G401.6 (cell line): ENCODE measurements around the gene ZDHHC19.
"Not testable (repeated sequence)": the region's sequence is repeated elsewhere in the genome, so short reads cannot be mapped to it uniquely, and the experiment has no call there.

ENCODE experiments used
- FAIRE-seq: peaks from 2 replicates; lab custom pipeline; 2012; peaks lifted over from hg19 to GRCh38; lab: Jason Lieb, UNC

ZDHHC19 gene

DNA sequence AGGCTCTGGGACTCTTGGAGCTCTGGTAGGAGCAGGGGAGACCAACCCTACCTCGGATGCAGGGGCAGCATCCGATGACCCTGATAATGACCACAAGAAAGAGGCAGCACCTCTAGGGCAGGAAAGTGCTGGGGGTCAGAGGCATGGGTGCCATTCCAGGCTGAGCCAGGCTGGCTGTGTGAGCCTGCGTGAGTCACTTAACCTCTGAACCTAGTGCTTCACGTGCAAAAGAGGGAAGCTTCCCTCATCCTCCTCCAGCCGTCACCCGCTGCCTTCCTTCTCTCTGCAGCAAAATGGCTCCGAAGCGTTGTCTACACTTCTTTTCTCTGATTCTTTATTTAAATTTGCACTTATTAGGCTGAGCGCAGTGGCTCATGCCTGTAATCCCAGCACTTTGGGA, 35.5 kb downstream of the ZDHHC19 start:
- FAIRE-seq, result no peak

DNA sequence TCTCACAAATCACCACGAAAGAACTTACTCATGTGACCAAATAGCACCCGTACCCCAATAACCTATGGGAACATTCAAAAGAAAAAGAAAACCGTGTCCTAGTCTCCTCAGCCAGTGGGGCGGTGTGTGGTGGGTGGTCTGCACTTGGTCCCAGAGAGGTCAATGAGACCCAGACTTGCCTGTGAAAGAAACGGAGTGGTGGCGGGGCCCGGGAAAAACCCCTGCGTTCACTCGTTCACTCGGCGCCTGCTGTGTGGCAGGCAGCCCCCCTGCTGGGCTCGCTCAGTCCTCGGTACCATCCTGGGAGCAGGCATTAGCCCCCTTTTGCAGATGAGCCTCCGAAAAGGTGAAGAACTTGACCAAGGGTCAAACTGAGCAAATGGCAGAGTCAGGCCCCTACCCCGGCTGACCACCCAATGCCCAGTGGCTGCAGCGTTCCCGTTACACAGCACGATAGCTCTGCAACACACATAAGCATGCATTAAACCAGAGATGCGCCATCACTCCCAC, 36.0 kb downstream of the ZDHHC19 start:
- FAIRE-seq, result no peak

DNA sequence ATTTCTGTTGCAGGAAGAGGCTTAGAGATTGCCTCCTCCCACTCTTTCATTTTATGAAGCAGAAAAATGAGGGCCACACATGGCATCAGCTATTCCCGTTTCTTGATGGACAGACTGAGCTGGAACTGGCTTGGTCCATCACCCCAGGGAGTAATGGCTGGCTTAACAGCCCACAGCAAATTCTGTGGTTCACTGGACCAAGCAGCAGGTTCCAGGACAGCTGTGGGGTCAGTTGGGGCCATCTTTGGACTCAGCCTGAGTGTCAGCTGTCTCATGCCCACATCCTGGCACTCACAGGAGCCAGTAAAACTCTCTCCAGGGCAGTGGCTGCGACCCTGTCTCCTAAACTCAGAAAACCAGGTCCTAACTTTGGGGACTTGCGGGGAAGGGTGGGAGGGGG, 36.5 kb downstream of the ZDHHC19 start:
- FAIRE-seq, result no peak

DNA sequence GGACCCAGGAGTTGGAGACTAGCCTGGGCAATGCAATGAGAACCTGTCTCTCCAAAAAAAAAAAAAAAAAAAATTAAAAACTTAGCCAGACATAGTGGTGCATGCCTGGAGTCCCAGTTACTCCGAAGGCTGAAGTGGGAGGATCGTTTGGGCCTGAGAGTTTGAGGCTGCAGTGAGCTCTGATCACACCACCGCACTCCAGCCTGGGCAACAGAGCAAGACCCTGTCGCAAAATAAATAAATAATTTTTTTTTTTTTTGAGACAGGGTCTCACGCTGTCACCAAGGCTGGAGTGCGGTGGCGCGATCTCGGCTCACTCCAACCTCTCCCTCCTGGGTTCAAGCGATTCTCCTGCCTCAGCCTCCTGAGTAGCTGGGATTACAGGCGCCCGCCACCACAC, 40.9 kb downstream of the ZDHHC19 start:
- FAIRE-seq, result not testable (repeated sequence)

GRCh38 chr3:196169836-196170240, 41.4 kb downstream of the ZDHHC19 start:
- no peak for FAIRE-seq

GRCh38 chr3:196168808-196169391, 42.3 kb downstream of the ZDHHC19 start:
- FAIRE-seq, result no peak

DNA sequence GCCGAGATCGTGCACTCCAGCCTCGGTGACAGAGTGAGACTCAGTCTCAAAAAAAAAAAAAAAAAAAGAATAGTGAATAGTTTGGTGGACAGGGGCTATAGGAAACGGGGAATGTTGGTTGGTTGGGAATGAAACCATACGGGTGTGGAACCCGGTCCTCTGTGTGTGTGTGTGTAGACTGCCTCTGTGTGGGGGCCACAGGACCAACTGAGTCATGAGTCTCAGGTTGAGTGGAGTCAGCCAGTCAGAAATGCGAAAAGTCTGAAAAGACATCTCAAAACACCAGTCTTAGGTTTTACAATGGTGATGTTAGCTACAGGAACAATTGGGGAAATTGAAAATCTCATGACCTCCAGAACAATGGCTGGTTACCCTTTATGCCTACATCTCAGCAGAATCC, 44.5 kb downstream of the ZDHHC19 start:
- no peak for FAIRE-seq

DNA sequence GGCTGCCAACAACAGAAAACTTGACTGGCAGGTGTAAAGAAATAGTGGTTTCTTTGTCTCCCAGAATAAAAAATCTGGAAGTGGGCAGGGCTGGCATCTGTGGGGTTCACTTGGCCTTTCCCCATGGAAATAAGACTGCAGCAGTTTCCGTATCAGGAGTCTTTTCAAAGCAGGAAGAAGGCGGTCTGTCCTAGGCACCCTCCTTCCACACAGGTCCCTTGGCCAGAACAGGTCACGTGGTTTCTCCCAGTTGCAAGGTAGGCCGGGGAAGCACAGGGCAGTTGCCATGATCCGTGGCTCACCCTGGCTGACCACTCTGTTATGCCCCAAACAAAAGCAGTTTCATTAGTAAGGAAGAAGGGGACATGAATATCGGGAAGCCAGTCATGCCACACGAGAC, 45.4 kb downstream of the ZDHHC19 start:
- no peak for FAIRE-seq

DNA sequence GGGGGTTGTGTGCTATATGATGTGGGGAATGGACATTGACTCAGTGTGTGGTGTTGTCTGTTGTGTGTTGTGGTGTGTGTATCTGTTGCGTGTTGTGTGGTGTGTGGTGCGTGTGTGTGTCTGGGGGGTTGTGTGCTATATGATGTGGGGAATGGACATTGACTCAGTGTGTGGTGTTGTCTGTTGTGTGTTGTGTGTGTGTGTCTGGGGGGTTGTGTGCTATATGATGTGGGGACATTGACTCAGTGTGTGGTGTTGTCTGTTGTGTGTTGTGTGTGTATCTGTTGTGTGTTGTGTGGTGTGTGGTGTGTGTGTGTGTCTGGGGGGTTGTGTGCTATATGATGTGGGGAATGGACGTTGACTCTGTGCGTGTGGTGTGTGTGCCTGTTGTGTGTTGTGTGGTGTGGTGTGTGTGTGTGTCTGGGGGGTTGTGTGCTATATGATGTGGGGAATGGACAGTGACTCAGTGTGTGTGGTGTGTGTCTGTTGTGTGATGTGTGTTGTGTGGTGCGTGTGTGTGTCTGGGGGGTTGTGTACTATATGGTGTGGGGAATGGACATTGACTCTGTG, 46.1 kb downstream of the ZDHHC19 start:
- FAIRE-seq, result not testable (repeated sequence)

DNA sequence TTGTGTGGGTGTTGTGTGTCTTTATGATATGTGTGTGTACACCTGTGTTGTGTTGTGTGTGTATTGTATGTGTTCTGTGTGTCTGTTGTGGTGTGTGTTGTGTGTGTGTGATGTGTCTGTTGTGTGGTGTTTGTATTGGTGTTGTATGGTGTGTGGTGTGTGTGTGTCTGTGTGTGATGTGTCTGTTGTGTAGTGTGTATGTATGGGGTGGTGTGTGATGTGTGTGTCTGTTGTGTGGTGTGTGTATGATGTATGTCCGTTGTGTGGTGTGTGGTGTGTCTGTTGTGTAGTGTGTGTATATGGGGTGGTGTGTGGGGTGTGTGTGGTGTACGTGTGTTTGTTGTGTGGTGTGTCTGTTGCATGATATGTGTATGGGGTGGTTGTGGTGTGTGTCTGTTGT, 46.6 kb downstream of the ZDHHC19 start:
- no peak for FAIRE-seq

DNA sequence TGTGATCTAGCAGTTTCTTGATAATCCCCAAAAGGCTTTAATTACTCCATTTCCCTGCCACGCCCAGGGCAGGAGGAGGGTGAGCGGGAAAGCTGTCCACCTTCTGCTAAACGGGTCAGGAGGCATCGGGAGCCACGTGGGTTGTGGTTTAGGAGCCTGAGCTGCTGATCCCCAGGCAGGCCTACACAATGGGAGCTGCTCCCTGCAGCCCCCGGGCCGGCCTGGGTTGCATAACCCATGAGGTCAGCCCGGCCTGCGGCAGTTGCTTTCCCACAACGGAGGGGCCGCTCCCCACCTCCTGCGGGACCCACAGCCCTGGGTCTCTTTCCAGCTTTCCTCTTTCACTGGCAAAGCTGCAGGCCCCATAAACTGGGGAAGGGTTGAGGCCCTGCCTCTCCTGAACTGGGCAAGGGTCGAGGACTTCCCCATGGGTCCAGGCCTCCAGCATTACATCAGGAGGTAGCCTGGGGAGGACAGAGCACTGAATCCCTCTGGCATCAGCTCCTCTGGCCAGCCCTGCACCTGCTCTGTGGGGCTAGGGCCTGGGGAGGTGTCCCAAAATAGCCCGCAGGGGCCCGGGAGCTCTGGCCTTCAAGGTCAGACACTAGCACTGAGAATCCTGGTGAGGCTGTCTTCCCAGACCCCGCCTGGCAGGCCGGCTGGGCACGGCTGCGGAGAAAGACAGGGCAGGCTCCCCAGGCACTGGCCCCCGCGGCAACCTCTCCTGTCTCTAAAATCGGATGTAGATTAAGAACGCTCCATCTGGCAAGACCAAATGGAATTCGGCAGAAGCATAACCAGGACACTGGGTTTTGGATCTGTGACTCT, 47.3 kb downstream of the ZDHHC19 start:
- no peak for FAIRE-seq

GRCh38 chr3:196163212-196163611, 48.0 kb downstream of the ZDHHC19 start:
- no peak for FAIRE-seq

- no peak for FAIRE-seq
These were observed 48.5 kb downstream of the ZDHHC19 start for GRCh38 chr3:196162679-196163078.

DNA sequence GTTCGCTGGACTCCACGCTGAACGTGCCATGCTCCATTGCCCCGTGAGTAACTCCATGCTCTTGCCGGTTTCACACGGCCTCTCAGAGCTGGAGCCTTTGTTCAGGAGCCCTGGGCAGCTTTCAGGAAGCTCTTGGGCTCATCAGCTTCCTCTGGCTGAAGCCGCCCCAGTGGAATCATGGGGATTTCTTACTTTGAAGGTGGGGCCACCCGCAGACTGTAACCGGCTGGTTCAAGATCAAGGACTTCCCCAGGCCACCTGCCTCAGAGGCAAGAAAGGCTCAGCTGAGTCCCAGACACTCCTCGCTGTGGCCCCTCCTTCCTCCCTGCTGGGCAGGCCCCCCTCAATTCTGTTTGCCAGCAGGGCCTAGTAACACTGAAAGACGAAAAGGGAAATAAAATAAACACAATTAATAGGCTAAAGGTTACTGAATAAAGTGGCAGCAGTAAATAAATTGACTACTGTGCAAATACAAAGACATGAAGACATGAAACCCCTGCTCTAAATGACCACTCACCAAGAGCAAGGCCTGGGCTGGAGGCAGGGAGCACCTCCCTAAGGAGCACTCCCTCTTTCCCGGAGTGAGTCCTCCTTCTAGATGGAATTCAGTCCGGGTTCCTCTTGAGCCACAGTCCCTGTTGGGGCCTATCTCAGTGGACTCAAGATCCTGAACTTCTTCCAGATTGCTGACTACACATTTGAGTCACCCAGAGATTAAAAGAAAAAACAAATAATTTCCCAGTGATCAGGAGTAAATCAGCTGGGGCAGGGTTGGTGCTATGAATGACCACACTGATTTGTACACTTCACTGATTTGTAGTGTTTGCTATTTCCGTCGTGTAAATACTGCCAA, 51.0 kb downstream of the ZDHHC19 start:
- no peak for FAIRE-seq

DNA sequence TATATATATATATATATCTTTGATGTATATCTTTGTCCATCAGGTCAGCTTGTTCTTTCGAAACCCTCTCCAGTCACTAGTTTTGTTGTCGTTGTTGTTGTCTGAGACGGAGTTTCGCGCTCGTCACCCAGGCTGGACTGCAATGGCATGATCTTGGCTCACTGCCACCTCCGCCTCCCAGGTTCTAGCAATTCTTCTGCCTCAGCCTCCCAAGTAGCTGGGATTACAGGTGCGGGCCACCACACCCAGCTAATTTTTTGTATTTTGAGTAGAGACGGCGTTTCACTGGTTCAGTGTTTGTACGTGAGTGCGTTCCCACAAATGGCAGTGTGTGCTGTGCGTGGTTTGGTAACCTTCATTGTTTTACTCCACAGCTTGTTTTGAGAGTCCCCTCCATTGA, 51.7 kb downstream of the ZDHHC19 start:
- no peak for FAIRE-seq

DNA sequence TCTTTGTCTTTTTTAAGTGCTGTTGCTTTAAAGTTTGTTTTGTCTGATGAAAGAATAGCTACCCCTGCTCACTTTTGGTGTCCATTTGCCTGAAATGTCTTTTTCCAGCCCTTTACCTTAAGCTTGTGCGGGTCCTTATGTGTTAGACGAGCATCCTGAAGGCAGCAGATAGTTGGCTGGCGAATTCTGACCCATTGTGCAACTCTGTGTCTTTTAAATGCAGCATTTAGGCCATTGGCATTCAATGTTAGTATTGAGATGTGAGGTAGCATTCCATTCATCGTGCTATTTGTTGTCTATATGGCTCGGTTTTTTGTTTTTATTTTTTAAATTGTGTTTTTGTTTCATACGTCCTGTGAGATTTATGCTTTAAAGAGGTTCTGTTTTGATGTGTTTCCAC, 55.0 kb downstream of the ZDHHC19 start:
- no peak for FAIRE-seq

DNA sequence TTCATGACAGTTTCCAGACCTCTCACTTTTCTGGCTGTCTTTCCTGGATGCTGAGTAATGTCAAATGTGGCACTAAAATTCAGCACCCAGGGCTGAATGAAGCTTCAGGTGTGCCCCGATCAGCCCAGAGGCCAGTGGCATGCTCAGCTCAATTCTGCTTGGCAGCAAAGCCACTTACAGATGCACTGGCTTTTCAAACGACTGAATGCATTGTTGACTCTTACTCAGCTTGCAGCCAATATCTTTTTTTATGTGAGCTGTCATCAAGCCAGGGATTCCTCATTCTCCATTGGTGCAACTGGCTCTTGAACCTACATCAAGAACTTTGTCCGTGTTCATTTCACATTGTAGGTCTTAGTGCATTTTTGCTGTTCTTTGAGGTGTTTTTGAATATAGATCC, 60.7 kb downstream of the ZDHHC19 start:
- no peak for FAIRE-seq

- no peak for FAIRE-seq
These were observed 61.3 kb downstream of the ZDHHC19 start for GRCh38 chr3:196149831-196150301.

DNA sequence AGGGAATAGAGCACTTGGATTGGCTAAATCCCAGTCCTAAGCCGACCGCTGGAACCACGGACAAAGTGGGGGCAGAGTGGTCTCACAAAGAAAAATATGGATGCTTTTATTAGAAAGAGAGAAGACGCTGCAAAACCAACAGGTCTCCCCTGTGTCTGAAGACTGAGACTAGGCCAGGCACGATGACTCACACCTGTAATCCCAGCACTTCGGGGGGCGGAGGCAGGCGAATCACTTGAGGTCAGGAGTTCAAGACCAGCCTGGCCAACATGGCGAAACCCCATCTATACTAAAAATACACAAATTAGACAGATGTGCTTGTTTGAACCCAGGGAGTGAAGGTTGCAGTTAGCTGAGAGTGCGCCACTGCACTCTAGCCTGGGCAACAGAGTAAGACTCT, 61.8 kb downstream of the ZDHHC19 start:
- no peak for FAIRE-seq
